Chondrocyte (in vitro differentiated cells): Measurements from ENCODE around the gene SCYGR5. TPM values are rescaled to one million over a fixed set of nuclear protein-coding genes. Genes with fewer than 3 reads are reported as not detected.

Source experiments
- DNase-seq: peaks from one replicate; pipeline ENCODE4 v3.0.0; 2021; ENCODE audit warnings: mixed read lengths, low spot score
- H3K27ac Mint-ChIP-seq: one replicate; pipeline ENCODE4 v1.8.0; 2021; ENCODE audit warnings: mild to moderate bottlenecking, moderate library complexity, mixed read lengths; ENCODE audit not compliant: unreplicated experiment
- H3K27me3 Mint-ChIP-seq: 2 replicates; pipeline ENCODE4 v1.8.0; 2021; ENCODE audit warnings: low read depth, mixed read lengths
- H3K36me3 Mint-ChIP-seq: 2 replicates; pipeline ENCODE4 v1.8.0; 2021; ENCODE audit warnings: low read depth, mixed read lengths
- H3K4me1 Mint-ChIP-seq: 2 replicates; pipeline ENCODE4 v1.8.0; 2021; ENCODE audit warnings: low read depth, mild to moderate bottlenecking, mixed read lengths
- H3K4me3 Mint-ChIP-seq: one replicate; pipeline ENCODE4 v1.8.0; 2021; ENCODE audit warnings: mild to moderate bottlenecking, moderate library complexity, mixed read lengths; ENCODE audit not compliant: unreplicated experiment
- H3K9me3 Mint-ChIP-seq: 2 replicates; pipeline ENCODE4 v1.8.0; 2021; ENCODE audit warnings: low read depth, mixed read lengths
- CTCF ChIP-seq: fragments of 200-600 bp; sonication (generic); IDR thresholded peaks from 2 replicates; pipeline ENCODE4 v1.5.0; 2021; ENCODE audit warnings: antibody characterized with exemption, mild to moderate bottlenecking, moderate library complexity
- total RNA-seq: library from RNA; stranded (reverse); gene quantifications from 3 replicates; pipeline ENCODE4 v1.2.1, GENCODE V29; 2021

SCYGR5 gene
- total RNA-seq, 1 donor from 2014 or later, result not detected

DNA sequence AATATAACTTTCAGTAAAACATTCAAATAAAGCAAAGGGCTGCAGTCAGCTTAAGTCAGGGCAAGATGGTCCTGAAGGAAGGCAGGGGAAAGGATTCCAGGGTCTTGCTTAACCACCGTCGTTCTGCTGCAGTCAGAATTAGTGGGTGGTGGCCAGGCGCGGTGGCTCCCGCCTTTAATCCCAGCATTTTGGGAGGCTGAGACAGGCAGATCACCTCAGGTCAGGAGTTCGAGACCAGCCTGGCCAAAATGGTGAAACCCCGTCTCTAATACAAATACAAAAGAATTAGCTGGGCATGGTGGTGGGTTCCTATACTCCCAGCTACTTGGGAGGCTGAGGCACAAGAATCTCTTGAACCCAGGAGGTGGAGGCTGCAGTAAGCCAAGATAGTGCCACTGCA lies 44.4 kb downstream of the SCYGR5 start:
- DNase-seq, result no peak
- no peaks in the 10 kb centered on the region for H3K9me3 Mint-ChIP-seq
- no peak for TF ChIP-seq CTCF
- no peaks in the 10 kb centered on the region for H3K4me1 Mint-ChIP-seq
- H3K4me3 Mint-ChIP-seq, result no peak overlapping the region
- H3K27ac Mint-ChIP-seq, result no peak overlapping the region
- no peaks in the 10 kb centered on the region for H3K36me3 Mint-ChIP-seq
- H3K27me3 Mint-ChIP-seq, result peaks cover 15% of the 10 kb centered on the region

DNA sequence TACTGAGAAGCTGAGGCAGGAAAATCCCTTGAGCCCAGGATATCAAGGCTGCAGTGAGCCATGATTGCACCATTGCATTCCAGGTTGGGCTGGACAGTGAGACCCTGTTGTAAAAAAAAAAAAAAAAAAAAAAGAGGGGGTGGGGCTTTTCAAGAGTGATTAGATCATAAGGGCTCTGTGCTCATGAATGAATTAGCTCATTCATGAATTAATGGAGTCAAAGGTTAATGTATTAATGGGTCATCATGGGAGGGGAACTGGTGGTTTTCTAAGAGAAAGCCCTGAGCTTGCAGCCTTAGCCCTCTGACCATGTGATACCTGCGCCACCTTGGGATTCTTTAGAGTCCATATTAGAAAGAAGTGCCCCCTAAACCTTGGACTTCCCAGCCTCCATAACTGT lies 46.7 kb downstream of the SCYGR5 start:
- Mint-ChIP-seq H3K36me3 (no peaks in the 10 kb centered on the region), H3K4me1 (peaks cover 8% of the 10 kb centered on the region), H3K27me3 (peaks cover 24% of the 10 kb centered on the region), H3K9me3 (no peaks in the 10 kb centered on the region), H3K27ac (no peak overlapping the region), H3K4me3 (no peak overlapping the region)
- TF ChIP-seq CTCF, result no peak
- no peak for DNase-seq

- H3K4me3 Mint-ChIP-seq, result no peak overlapping the region
- DNase-seq, result no peak
- H3K4me1 Mint-ChIP-seq, result peaks cover 8% of the 10 kb centered on the region
- no peaks in the 10 kb centered on the region for H3K36me3 Mint-ChIP-seq
- H3K27me3 Mint-ChIP-seq, result peaks cover 18% of the 10 kb centered on the region
- H3K27ac Mint-ChIP-seq, result no peak overlapping the region
- TF ChIP-seq CTCF, result no peak
- H3K9me3 Mint-ChIP-seq, result no peaks in the 10 kb centered on the region
These were observed 49.9 kb downstream of the SCYGR5 start for GRCh38 chr2:227716501-227716900.

Other genes starting within 250 kb of the SCYGR5 start
- gene AGFG1, start 194.6 kb upstream of the SCYGR5 start, total RNA-seq, result 49.3 to 49.5 TPM (median 49.3 TPM) in 3 replicates
- gene SCYGR2, start 67.9 kb upstream of the SCYGR5 start, total RNA-seq, result not detected in 3 replicates
- not detected in 3 replicates for gene SCYGR3, start 52.0 kb upstream of the SCYGR5 start, total RNA-seq
- not detected in 3 replicates for gene SCYGR4, start 49.3 kb upstream of the SCYGR5 start, total RNA-seq
- 0.52 to 0.56 TPM in 2 of 3 replicates, not detected in the other for gene SLC19A3, start 51.2 kb downstream of the SCYGR5 start, total RNA-seq
- gene SCYGR6, start 58.0 kb downstream of the SCYGR5 start, total RNA-seq, result not detected in 3 replicates
- gene SCYGR7, start 61.5 kb downstream of the SCYGR5 start, total RNA-seq, result not detected in 3 replicates
- not detected in 3 replicates for gene SCYGR8, start 79.1 kb downstream of the SCYGR5 start, total RNA-seq
- gene CCL20, start 147.0 kb downstream of the SCYGR5 start, total RNA-seq, result 0.45 to 1.9 TPM (median 0.79 TPM) in 3 replicates
- gene DAW1, start 204.8 kb downstream of the SCYGR5 start, total RNA-seq, result 0.28 to 0.65 TPM (median 0.47 TPM) in 3 replicates